ENCODE measurements around the gene SMG6. TPM values are rescaled to one million over a fixed set of nuclear protein-coding genes. Genes with fewer than 3 reads are reported as not detected.

Gene SMG6
- total RNA-seq, 1 experiment from 2014 or later, result 33.8 TPM

DNA sequence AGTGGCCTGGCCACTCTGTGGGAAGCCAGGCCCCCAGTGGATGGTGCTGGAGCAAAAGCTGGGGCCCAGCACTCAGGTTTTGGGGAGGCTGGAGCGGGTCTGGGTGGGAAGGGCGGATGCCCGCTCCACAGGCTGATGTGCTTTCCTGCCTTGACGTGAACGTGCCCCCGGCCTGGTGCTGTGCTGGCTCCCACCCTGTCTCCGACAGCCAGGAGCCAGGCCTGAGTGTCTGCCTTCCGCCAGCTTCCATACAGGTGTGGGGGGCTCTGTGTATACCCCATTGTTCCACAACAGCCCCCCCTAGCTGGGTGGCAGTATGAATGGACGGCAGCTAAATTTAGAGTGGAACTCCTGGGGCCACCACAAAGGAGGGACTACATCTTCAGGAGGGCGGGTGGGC lies 228.7 kb downstream of the SMG6 start:
- Histone ChIP-seq H3K9me3 (no peaks in the 10 kb centered on the region), H3K4me3 (ENCODE audit: low read depth, low read length) (no peak overlapping the region), H3K27me3 (replicated peaks; ENCODE audit: control insufficient read depth, insufficient read depth, low read length) (no peaks in the 10 kb centered on the region), H3K4me1 (no peaks in the 10 kb centered on the region), H3K36me3 (ENCODE audit: control insufficient read depth, insufficient read depth, low read length) (peaks cover 4% of the 10 kb centered on the region; the same call in 1 of the 2 replicates)
- TF ChIP-seq, protein P1, sequence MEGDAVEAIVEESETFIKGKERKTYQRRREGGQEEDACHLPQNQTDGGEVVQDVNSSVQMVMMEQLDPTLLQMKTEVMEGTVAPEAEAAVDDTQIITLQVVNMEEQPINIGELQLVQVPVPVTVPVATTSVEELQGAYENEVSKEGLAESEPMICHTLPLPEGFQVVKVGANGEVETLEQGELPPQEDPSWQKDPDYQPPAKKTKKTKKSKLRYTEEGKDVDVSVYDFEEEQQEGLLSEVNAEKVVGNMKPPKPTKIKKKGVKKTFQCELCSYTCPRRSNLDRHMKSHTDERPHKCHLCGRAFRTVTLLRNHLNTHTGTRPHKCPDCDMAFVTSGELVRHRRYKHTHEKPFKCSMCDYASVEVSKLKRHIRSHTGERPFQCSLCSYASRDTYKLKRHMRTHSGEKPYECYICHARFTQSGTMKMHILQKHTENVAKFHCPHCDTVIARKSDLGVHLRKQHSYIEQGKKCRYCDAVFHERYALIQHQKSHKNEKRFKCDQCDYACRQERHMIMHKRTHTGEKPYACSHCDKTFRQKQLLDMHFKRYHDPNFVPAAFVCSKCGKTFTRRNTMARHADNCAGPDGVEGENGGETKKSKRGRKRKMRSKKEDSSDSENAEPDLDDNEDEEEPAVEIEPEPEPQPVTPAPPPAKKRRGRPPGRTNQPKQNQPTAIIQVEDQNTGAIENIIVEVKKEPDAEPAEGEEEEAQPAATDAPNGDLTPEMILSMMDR (IDR thresholded peaks at IDR 0.05; ENCODE audit: insufficient read depth in 1 of 2, low read depth in 1 of 2, low read length in 1 of 2, severe bottlenecking in 1 of 2, unreplicated experiment in 1 of 2), result no peak
- peaks cover 18% of the 10 kb centered on the region for H3K36me3 Mint-ChIP-seq (ENCODE audit: insufficient read depth, unreplicated experiment)
- no peak overlapping the region for H3K4me3 Mint-ChIP-seq (ENCODE audit: unreplicated experiment)
- ChIA-PET POLR2A (no interaction called here), CTCF (interaction anchor here (0.7 to 0.9 kb wide), 2 partner anchors 9 to 10 kb away, joined by 3 read pairs; no protein-coding TSS in a partner anchor)
- H3K27ac Mint-ChIP-seq (ENCODE audit: unreplicated experiment), result no peak overlapping the region
- no peaks in the 10 kb centered on the region for H3K27me3 Mint-ChIP-seq (ENCODE audit: insufficient read depth, unreplicated experiment)
- BruUV-seq (replicated peaks), result no TSS peak
- H3K9me3 Mint-ChIP-seq (ENCODE audit: unreplicated experiment), result no peaks in the 10 kb centered on the region
- no peak for DNase-seq
- intact Hi-C loops (cut with micrococcal nuclease; ENCODE audit: unreplicated experiment), result no loop called here
- H3K4me1 Mint-ChIP-seq (ENCODE audit: low read depth, unreplicated experiment), result no peaks in the 10 kb centered on the region

DNA sequence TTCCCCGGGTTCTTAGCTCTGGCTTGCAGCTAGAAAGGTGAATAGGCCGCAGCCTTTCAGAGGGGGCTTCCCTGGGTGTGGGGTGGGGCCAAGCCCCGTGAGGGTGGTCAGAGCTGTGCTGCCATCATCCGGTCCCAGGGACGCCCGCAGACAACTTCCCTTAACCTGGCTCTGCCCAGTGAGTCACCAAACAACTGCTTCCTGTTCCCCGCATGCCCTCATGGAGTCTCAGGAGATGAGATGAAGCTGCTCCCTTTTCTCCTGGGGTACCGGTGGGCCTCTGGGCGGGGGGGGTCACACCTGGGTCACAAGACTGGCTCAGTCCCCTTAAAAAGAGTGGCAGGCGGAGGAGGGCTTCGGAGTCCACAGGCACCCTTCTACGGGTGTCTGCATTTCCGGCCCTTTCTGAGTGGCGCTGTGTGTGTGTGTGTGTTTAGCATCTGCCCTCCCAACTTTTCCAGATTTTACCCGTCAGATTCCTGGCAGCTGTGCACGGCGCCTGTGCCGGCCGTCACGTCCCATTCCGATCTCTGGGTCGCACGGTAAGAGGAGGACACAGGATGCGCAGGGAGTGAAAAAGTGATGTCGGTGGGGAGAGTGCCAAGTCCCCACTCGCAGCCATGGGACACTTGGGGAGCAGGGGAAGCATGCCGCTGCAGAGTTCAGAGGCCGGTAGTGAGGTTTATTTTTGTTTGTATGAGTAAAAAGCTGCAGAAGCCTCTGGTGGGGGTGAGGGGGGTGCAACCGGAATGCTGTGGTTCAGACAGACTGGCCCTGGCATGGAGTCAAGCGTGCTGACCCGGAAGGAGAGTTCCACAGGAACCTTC lies 231.9 kb downstream of the SMG6 start:
- Mint-ChIP-seq H3K27ac (ENCODE audit: unreplicated experiment) (no peak overlapping the region), H3K9me3 (ENCODE audit: unreplicated experiment) (no peaks in the 10 kb centered on the region), H3K4me1 (ENCODE audit: low read depth, unreplicated experiment) (peaks cover 7% of the 10 kb centered on the region), H3K27me3 (ENCODE audit: insufficient read depth, unreplicated experiment) (no peaks in the 10 kb centered on the region), H3K4me3 (ENCODE audit: unreplicated experiment) (no peak overlapping the region), H3K36me3 (ENCODE audit: insufficient read depth, unreplicated experiment) (peaks cover 5% of the 10 kb centered on the region)
- Histone ChIP-seq H3K4me1 (0 out of 2 replicates have a peak, but pooled peaks cover 6% of the 10 kb centered on the region), H3K36me3 (ENCODE audit: control insufficient read depth, insufficient read depth, low read length) (no peaks in the 10 kb centered on the region; the same call in 1 of the 2 replicates), H3K9me3 (no peaks in the 10 kb centered on the region), H3K27me3 (replicated peaks; ENCODE audit: control insufficient read depth, insufficient read depth, low read length) (no peaks in the 10 kb centered on the region), H3K4me3 (ENCODE audit: low read depth, low read length) (no peak overlapping the region)
- BruUV-seq (replicated peaks), result no TSS peak
- intact Hi-C loops (cut with micrococcal nuclease; ENCODE audit: unreplicated experiment), result no loop called here
- POLR2A ChIA-PET, result no interaction called here
- DNase-seq, result no peak
- CTCF ChIA-PET, result no interaction called here
- TF ChIP-seq, protein P1 (IDR thresholded peaks at IDR 0.05; ENCODE audit: insufficient read depth in 1 of 2, low read depth in 1 of 2, low read length in 1 of 2, severe bottlenecking in 1 of 2, unreplicated experiment in 1 of 2), result no peak

GRCh38 chr17:2071024-2071385 lies 232.6 kb downstream of the SMG6 start:
- no peaks in the 10 kb centered on the region for H3K9me3 ChIP-seq
- no TSS peak for BruUV-seq (replicated peaks)
- no peak overlapping the region for H3K4me3 Mint-ChIP-seq (ENCODE audit: unreplicated experiment)
- H3K27me3 Mint-ChIP-seq (ENCODE audit: insufficient read depth, unreplicated experiment), result no peaks in the 10 kb centered on the region
- no peaks in the 10 kb centered on the region for H3K27me3 ChIP-seq (replicated peaks; ENCODE audit: control insufficient read depth, insufficient read depth, low read length)
- ChIA-PET CTCF (no interaction called here), POLR2A (no interaction called here)
- DNase-seq, result no peak
- TF ChIP-seq, protein P1 (IDR thresholded peaks at IDR 0.05; ENCODE audit: insufficient read depth in 1 of 2, low read depth in 1 of 2, low read length in 1 of 2, severe bottlenecking in 1 of 2, unreplicated experiment in 1 of 2), result no peak
- no peak overlapping the region for H3K4me3 ChIP-seq (ENCODE audit: low read depth, low read length)
- 0 out of 2 replicates have a peak, but pooled peaks cover 6% of the 10 kb centered on the region for H3K4me1 ChIP-seq
- peaks cover 8% of the 10 kb centered on the region for H3K4me1 Mint-ChIP-seq (ENCODE audit: low read depth, unreplicated experiment)
- no peak overlapping the region for H3K27ac Mint-ChIP-seq (ENCODE audit: unreplicated experiment)
- H3K36me3 ChIP-seq (ENCODE audit: control insufficient read depth, insufficient read depth, low read length), result no peaks in the 10 kb centered on the region; the same call in 1 of the 2 replicates
- H3K9me3 Mint-ChIP-seq (ENCODE audit: unreplicated experiment), result no peaks in the 10 kb centered on the region
- H3K36me3 Mint-ChIP-seq (ENCODE audit: insufficient read depth, unreplicated experiment), result peaks cover 5% of the 10 kb centered on the region
- intact Hi-C loops (cut with micrococcal nuclease; ENCODE audit: unreplicated experiment), result no loop called here
